Measurements from ENCODE around the gene INPP4A.

DNA sequence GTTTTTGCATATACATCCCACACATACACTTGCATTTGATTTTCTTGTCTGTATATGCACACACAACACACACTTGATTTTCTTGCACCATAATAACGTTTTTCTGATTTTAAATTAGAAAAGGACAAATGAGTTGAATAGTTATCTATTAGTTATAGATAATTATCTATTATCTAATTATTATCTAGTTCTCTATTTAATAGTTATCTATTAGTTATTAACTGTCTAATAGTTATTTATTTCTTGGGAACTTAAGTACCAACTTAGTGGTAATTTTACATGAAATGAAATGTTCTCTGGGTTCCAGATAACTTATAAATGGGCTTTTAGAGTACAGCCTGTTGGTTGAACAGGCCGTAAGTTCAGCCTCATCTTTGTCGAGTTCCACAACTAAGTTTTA is 23.0 kb downstream of the INPP4A start:
- TF ChIP-seq, protein P1, sequence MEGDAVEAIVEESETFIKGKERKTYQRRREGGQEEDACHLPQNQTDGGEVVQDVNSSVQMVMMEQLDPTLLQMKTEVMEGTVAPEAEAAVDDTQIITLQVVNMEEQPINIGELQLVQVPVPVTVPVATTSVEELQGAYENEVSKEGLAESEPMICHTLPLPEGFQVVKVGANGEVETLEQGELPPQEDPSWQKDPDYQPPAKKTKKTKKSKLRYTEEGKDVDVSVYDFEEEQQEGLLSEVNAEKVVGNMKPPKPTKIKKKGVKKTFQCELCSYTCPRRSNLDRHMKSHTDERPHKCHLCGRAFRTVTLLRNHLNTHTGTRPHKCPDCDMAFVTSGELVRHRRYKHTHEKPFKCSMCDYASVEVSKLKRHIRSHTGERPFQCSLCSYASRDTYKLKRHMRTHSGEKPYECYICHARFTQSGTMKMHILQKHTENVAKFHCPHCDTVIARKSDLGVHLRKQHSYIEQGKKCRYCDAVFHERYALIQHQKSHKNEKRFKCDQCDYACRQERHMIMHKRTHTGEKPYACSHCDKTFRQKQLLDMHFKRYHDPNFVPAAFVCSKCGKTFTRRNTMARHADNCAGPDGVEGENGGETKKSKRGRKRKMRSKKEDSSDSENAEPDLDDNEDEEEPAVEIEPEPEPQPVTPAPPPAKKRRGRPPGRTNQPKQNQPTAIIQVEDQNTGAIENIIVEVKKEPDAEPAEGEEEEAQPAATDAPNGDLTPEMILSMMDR (tag by site-specific recombination; IDR thresholded peaks at IDR 0.05), result no peak
- TF ChIP-seq ZSCAN16 (tag by site-specific recombination; IDR thresholded peaks at IDR 0.05) (no peak), ZNF140 (tag by site-specific recombination; IDR thresholded peaks at IDR 0.05) (no peak), ZNF777 (tag by site-specific recombination; IDR thresholded peaks at IDR 0.05; ENCODE audit: borderline replicate concordance) (no peak), ZNF48 (tag by site-specific recombination; IDR thresholded peaks at IDR 0.05) (no peak), ZNF792 (tag by site-specific recombination; IDR thresholded peaks at IDR 0.05) (no peak), MYNN (tag by site-specific recombination; IDR thresholded peaks at IDR 0.05; ENCODE audit: borderline replicate concordance) (no peak), ZNF274 (IDR thresholded peaks at IDR 0.05; ENCODE audit: low read length) (no peak), ZNF274 (tag by site-specific recombination; IDR thresholded peaks at IDR 0.05; ENCODE audit: borderline replicate concordance) (no peak), HOXD13 (CRISPR knock-in tag; IDR thresholded peaks at IDR 0.05; ENCODE audit: borderline replicate concordance) (no peak)
- TF ChIP-seq, protein P2, sequence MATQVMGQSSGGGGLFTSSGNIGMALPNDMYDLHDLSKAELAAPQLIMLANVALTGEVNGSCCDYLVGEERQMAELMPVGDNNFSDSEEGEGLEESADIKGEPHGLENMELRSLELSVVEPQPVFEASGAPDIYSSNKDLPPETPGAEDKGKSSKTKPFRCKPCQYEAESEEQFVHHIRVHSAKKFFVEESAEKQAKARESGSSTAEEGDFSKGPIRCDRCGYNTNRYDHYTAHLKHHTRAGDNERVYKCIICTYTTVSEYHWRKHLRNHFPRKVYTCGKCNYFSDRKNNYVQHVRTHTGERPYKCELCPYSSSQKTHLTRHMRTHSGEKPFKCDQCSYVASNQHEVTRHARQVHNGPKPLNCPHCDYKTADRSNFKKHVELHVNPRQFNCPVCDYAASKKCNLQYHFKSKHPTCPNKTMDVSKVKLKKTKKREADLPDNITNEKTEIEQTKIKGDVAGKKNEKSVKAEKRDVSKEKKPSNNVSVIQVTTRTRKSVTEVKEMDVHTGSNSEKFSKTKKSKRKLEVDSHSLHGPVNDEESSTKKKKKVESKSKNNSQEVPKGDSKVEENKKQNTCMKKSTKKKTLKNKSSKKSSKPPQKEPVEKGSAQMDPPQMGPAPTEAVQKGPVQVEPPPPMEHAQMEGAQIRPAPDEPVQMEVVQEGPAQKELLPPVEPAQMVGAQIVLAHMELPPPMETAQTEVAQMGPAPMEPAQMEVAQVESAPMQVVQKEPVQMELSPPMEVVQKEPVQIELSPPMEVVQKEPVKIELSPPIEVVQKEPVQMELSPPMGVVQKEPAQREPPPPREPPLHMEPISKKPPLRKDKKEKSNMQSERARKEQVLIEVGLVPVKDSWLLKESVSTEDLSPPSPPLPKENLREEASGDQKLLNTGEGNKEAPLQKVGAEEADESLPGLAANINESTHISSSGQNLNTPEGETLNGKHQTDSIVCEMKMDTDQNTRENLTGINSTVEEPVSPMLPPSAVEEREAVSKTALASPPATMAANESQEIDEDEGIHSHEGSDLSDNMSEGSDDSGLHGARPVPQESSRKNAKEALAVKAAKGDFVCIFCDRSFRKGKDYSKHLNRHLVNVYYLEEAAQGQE (tag by site-specific recombination; IDR thresholded peaks at IDR 0.05), result no peak
- TF ChIP-seq, protein P3, sequence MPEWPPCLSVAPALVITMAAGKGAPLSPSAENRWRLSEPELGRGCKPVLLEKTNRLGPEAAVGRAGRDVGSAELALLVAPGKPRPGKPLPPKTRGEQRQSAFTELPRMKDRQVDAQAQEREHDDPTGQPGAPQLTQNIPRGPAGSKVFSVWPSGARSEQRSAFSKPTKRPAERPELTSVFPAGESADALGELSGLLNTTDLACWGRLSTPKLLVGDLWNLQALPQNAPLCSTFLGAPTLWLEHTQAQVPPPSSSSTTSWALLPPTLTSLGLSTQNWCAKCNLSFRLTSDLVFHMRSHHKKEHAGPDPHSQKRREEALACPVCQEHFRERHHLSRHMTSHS (tag by site-specific recombination; IDR thresholded peaks at IDR 0.05), result no peak

Measured in HEK293 (cell line).